ENCODE data around the gene ZSCAN5A.
"Not testable (repeated sequence)": the region's sequence is repeated elsewhere in the genome, so short reads cannot be mapped to it uniquely, and the experiment has no call there.

The ZSCAN5A gene

GRCh38 chr19:56210036-56210435, 104.6 kb downstream of the ZSCAN5A start:
- not testable (repeated sequence) for DNase-seq (ENCODE audit: low read depth in 2 of 2)

- DNase-seq (ENCODE audit: low read depth in 2 of 2): no peak
Measured at GRCh38 chr19:56209091-56209490, 105.5 kb downstream of the ZSCAN5A start.

- DNase-seq (ENCODE audit: low read depth in 2 of 2): not testable (repeated sequence)
Measured at GRCh38 chr19:56207581-56207980, 107.1 kb downstream of the ZSCAN5A start.

GRCh38 chr19:56201973-56202372, 112.7 kb downstream of the ZSCAN5A start, which contains the start of gene ZSCAN5C:
TSS of gene ZSCAN5C (plus strand) at chr19:56202273. CDS start at chr19:56205914, 3,641 bp downstream.
- DNase-seq (ENCODE audit: low read depth in 2 of 2): no peak

GRCh38 chr19:56199687-56200086, 115.0 kb downstream of the ZSCAN5A start:
- no peak for DNase-seq (ENCODE audit: low read depth in 2 of 2)

- DNase-seq (ENCODE audit: low read depth in 2 of 2): not testable (repeated sequence)
Measured at GRCh38 chr19:56197646-56198045, 117.0 kb downstream of the ZSCAN5A start, which contains the start of gene ZSCAN5B. TSS of gene ZSCAN5B (minus strand) at chr19:56197783. CDS start at chr19:56193052, 4,731 bp downstream.

GRCh38 chr19:56193981-56194640, 120.5 kb downstream of the ZSCAN5A start:
- DNase-seq (ENCODE audit: low read depth in 2 of 2): no peak

GRCh38 chr19:56191711-56192110, 122.9 kb downstream of the ZSCAN5A start:
- no peak for DNase-seq (ENCODE audit: low read depth in 2 of 2)

- no peak for DNase-seq (ENCODE audit: low read depth in 2 of 2)
Measured at GRCh38 chr19:56191115-56191514, 123.5 kb downstream of the ZSCAN5A start.

- no peak for DNase-seq (ENCODE audit: low read depth in 2 of 2)
Measured at GRCh38 chr19:56189785-56190184, 124.9 kb downstream of the ZSCAN5A start.

- DNase-seq (ENCODE audit: low read depth in 2 of 2): no peak
Measured at GRCh38 chr19:56177564-56178243, 136.9 kb downstream of the ZSCAN5A start.

GRCh38 chr19:56176881-56177280, 137.8 kb downstream of the ZSCAN5A start:
- DNase-seq (ENCODE audit: low read depth in 2 of 2): no peak

- not testable (repeated sequence) for DNase-seq (ENCODE audit: low read depth in 2 of 2)
Measured at GRCh38 chr19:56176310-56176709, 138.3 kb downstream of the ZSCAN5A start.

GRCh38 chr19:56175861-56176307, 138.8 kb downstream of the ZSCAN5A start, which contains the start of gene GALP:
TSS of gene GALP (plus strand) at chr19:56176008. CDS start at chr19:56177109, 1,101 bp downstream.
- not testable (repeated sequence) for DNase-seq (ENCODE audit: low read depth in 2 of 2)

- no peak for DNase-seq (ENCODE audit: low read depth in 2 of 2)
Measured at GRCh38 chr19:56174550-56174949, 140.1 kb downstream of the ZSCAN5A start.

- no peak for DNase-seq (ENCODE audit: low read depth in 2 of 2)
Measured at GRCh38 chr19:56174086-56174485, 140.6 kb downstream of the ZSCAN5A start.
